Neural cell (in vitro differentiated cells): ENCODE measurements around the gene RNF144A.

Source experiments
- CTCF ChIP-seq: fragments of 450-650 bp; IDR thresholded peaks from 2 replicates; pipeline ENCODE4 v1.5.1; 2014; ENCODE audit warnings: antibody characterized with exemption, mild to moderate bottlenecking, moderate library complexity; ENCODE audit not compliant: poor library complexity, severe bottlenecking
- EP300 ChIP-seq: fragments of 450-650 bp; conservative IDR thresholded peaks from 2 replicates; pipeline ENCODE4 v1.6.1; 2014; ENCODE audit warnings: antibody characterized with exemption, mild to moderate bottlenecking, moderate library complexity; ENCODE audit not compliant: poor library complexity, severe bottlenecking
- EZH2 ChIP-seq: fragments of 200-600, 300-800 bp; shearing (Covaris generic), sonication (generic); IDR thresholded peaks from 2 replicates; pipeline ENCODE4 v1.6.1; 2014; ENCODE audit warnings: antibody characterized with exemption, low read length, borderline replicate concordance, mild to moderate bottlenecking; ENCODE audit not compliant: insufficient read depth, poor library complexity, severe bottlenecking
- MXI1 ChIP-seq: fragments of 450-650 bp; conservative IDR thresholded peaks from 2 replicates; pipeline ENCODE4 v1.6.1; 2014; ENCODE audit warnings: antibody characterized with exemption, mild to moderate bottlenecking; ENCODE audit not compliant: poor library complexity, severe bottlenecking
- POLR2AphosphoS5 ChIP-seq: IDR thresholded peaks from 2 replicates; pipeline ENCODE4 v1.6.1; 2012
- RAD21 ChIP-seq: fragments of 450-650 bp; conservative IDR thresholded peaks from 2 replicates; pipeline ENCODE4 v1.6.1; 2014; ENCODE audit warnings: antibody characterized with exemption, mild to moderate bottlenecking, moderate library complexity
- REST ChIP-seq: IDR thresholded peaks from 2 replicates; pipeline ENCODE4 v1.6.1; 2012; ENCODE audit warnings: borderline replicate concordance
- SMC3 ChIP-seq: fragments of 450-650 bp; conservative IDR thresholded peaks from 2 replicates; pipeline ENCODE4 v1.6.1; 2014; ENCODE audit warnings: antibody characterized with exemption, mild to moderate bottlenecking, moderate library complexity; ENCODE audit not compliant: poor library complexity
- TAF1 ChIP-seq: IDR thresholded peaks from 2 replicates; pipeline ENCODE4 v1.6.1; 2012; ENCODE audit warnings: low read depth

- TF ChIP-seq EZH2 (no peak), CTCF (no peak), EP300 (no peak), TAF1 (no peak), SMC3 (no peak), POLR2AphosphoS5 (no peak), MXI1 (no peak), RAD21 (no peak), REST (no peak)
Observed at GRCh38 chr2:6999211-6999877, 82.1 kb downstream of the RNF144A start.
